8988T (cell line): ENCODE results near the gene PLAGL1.
A peak's percentile ranks its signal among the peaks of the same experiment; 100 is the strongest.

Experiments
- DNase-seq: peaks from one replicate; pipeline ENCODE4 v3.0.0; 2011

PLAGL1 gene

GRCh38 chr6:143964674-143965081 is 43.4 kb downstream of the PLAGL1 start:
- DNase-seq = no peak

- no peak for DNase-seq
Measured at GRCh38 chr6:143963158-143963919, 44.7 kb downstream of the PLAGL1 start.

DNA sequence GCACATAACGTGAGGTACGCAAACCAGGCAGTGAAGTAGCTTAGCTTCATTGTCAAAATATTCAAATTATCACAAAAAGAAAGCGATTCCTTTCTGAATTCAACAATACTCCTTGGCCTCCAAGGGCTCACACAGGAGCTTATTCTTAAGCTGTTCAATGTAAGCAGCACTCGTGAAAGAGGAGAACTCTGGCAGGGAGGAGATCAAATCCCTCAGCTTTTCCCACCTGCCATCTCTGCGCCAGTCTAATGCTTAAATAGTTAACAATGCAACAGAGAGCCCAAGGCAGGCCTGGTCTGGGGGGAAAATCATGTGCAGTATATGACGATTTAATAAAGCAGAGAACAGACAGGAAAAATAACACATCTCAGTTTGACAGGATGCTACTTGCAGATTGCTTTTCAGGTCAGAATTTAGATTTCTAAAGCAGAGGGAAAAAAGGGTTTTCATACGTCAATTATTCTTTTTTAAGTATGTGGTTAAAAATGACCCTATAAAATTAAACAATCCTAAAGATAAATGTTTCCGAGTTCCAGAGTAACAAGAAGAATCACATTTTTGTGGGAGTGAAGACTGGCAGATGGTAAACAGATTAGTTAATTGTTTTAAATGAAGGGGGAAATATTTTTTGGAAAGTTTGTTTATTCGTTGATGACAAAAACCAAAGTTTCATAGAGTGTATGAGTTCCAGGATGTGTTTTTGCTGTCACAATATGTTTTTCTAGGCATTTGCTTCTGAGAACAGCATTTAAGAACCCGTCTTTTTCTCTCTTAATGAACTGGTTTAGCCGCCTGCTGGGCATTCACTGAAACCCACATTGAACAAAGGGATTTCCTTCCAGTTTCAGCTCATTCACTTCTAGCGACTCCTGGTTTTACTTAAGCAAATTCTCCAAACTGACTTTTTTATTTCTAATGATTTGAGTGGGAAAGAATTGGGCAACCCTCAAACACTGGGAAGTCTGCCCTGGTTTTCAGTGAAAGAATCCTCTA is 45.9 kb downstream of the PLAGL1 start:
- DNase-seq = no peak

GRCh38 chr6:143961066-143961465 is 47.0 kb downstream of the PLAGL1 start:
- DNase-seq = no peak

- no peak for DNase-seq
Measured at GRCh38 chr6:143959927-143960326, 48.1 kb downstream of the PLAGL1 start.

GRCh38 chr6:143958839-143959399 is 49.1 kb downstream of the PLAGL1 start:
- DNase-seq = no peak

DNA sequence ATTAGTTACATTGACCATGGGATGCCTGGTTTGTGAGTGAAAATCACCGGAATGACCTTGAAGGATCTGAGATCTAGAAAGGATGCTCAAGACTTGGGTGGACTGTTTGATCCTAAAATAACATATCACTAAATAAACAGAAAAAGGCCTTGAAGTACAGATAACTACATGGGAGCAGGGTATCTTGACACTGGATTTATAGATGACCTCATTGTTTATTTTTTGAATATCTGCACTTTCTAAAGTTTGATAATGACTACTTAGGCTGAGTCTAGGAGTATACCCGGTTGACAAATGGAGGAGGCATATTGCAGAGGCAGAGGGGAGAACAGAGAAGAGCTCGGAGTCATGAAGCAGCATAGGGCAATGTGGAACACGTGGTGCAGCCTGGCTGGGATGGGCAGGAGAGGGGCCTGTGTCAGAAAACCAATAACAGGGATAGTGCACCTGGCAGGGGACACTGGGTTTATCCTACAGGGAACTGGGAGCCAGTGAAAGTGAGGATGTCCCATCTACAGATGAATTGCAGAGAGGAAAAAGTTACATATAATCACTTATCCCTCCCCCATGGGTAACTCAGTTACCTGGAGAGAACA is 50.3 kb downstream of the PLAGL1 start:
- no peak for DNase-seq

GRCh38 chr6:143955971-143956370 is 52.1 kb downstream of the PLAGL1 start:
- DNase-seq = no peak

DNA sequence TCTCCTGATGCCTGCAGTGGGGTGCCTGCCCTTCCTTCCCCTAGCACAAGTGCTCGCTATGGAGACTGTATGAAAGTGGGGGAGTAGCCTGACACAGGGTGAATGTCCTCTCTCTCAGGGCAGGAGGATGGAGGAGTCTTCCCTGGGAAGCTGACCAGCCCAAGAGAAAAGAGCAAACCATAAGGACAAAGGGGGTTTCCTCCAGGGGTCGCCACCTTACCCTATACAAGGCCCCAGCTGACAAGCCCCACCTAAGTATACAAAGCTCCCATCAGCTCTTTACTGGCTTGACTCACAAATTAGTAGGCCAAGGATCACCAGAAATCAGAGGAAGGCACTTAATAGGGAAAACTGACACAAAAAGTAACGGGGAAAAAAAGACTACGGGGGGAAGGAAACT is 54.1 kb downstream of the PLAGL1 start:
- no peak for DNase-seq

GRCh38 chr6:143952947-143953701 is 54.9 kb downstream of the PLAGL1 start:
- DNase-seq = no peak

GRCh38 chr6:143952060-143952778 is 55.8 kb downstream of the PLAGL1 start:
- no peak for DNase-seq

DNA sequence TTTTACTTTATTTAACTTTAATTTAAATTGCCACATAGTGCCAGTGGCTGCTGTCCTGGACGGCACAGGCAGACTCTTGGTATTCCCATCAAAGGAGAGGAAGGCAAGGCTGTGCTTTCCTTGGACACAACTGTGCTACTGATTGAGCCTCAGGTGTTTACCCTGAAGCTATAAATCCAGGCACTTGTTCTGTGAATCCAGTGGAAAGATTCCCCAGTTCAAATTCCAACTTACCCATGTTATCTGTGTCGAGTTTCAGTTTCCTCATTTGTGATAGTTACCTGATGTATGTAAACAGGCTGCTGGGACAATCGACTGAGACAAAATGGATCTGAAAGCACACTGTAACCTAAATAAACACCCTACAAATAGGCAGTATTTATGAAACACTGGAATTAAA is 57.2 kb downstream of the PLAGL1 start:
- DNase-seq = no peak

GRCh38 chr6:143949962-143950361 is 58.1 kb downstream of the PLAGL1 start:
- DNase-seq = no peak

GRCh38 chr6:143949535-143949934 is 58.5 kb downstream of the PLAGL1 start:
- DNase-seq = no peak

- DNase-seq = no peak
Measured at GRCh38 chr6:143948208-143948607, 59.9 kb downstream of the PLAGL1 start.

GRCh38 chr6:143941852-143942627 is 66.0 kb downstream of the PLAGL1 start:
- DNase-seq = peak; percentile 50

- peak; percentile 32 for DNase-seq
Measured at GRCh38 chr6:143940011-143940597, 68.0 kb downstream of the PLAGL1 start.

DNA sequence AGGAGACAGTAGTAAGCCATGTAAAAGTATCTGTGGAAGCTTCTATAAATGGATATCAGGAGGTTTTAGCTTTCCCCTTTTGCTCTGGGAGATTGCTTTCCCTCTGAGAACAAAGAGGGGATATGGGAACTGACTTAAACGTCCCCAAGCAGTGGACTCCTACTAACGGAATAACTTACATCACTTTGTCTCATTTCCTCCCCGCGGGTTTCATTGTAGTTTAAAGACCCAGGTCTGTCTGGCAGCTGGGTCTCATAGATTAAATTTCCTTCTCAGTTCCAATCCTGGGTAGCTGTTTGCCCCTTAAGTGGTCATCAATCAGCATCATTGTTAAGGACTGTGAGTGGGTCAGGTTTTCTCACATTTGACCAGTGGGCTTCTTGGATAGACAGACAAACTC is 68.7 kb downstream of the PLAGL1 start:
- no peak for DNase-seq

- no peak for DNase-seq
Measured at GRCh38 chr6:143937668-143937970, 70.4 kb downstream of the PLAGL1 start.

DNA sequence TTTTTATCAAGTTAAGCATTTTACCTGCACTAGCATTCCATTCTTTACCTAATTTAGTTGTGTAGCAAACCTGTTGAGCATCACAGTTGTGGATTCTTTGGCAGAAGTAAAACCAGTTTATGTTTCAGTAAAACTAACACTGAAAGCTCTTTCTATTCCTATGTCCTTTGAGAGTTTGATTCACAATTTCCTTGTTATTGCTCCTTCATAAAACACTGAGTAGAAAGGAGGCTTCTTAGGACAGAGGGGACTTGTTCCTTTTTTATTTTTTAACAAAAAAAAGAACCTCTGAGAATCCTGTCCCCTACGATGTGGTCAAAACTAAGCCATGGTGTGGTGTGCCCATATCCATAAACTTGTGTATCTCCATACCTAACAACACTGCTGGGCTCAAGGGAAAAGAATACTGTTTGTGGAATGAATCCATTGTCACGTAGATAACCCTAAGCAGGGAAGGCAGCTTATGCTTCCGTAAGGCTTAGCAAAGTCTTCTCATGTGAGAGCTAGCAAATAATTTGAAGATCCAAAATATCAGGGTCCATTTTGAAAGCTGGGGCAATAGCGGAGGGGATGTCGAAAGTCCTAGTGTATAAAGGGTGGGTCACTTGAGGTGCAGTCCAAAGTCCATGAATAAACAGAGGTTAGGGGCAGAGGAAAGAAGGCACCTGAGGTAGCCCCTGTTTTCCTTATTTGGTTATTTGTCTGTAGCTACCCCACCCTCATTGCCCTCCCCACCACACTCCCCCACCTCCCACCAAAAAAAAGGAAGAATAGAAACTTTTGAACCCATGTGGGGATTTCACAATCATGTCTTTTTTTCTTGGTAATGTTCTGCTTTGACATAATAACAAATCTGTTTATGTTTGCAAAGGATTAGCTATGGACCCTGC is 71.0 kb downstream of the PLAGL1 start:
- DNase-seq = no peak
